NCI-H2171 treated with DMSO at 0.1 percent for 48 hours (cell line): ENCODE measurements around the gene ACTN3.
"Not testable (repeated sequence)": the region's sequence is repeated elsewhere in the genome, so short reads cannot be mapped to it uniquely, and the experiment has no call there.

Source experiments
- DNase-seq: peaks from one replicate; lab custom pipeline; 2025; lab: John Stamatoyannopoulos, UW

The ACTN3 gene

GRCh38 chr11:66546368-66546965 lies at the start of gene ACTN3:
Gene ACTN3 (plus strand): TSS chr11:66546903. CDS start chr11:66546938, 35 bp downstream.
- no peak for DNase-seq

GRCh38 chr11:66497206-66497605 lies 49.5 kb upstream of the ACTN3 start:
- no peak for DNase-seq

- DNase-seq: no peak
Measured at GRCh38 chr11:66498506-66498905, 48.2 kb upstream of the ACTN3 start.

GRCh38 chr11:66505276-66505816 lies 41.4 kb upstream of the ACTN3 start:
- DNase-seq: no peak

GRCh38 chr11:66509131-66509561 lies 37.6 kb upstream of the ACTN3 start:
- DNase-seq: no peak

GRCh38 chr11:66510271-66510989 lies 36.3 kb upstream of the ACTN3 start, which contains the start of gene BBS1:
Gene BBS1 (plus strand): TSS chr11:66510635. CDS start chr11:66510660, 25 bp downstream.
- DNase-seq: peak; percentile 77

GRCh38 chr11:66510990-66511339 lies 35.7 kb upstream of the ACTN3 start:
- DNase-seq: no peak

- no peak for DNase-seq
Measured at GRCh38 chr11:66523611-66524010, 23.1 kb upstream of the ACTN3 start.

- no peak for DNase-seq
Measured at GRCh38 chr11:66524304-66525040, 22.2 kb upstream of the ACTN3 start.

GRCh38 chr11:66529069-66529468 lies 17.6 kb upstream of the ACTN3 start:
- no peak for DNase-seq

- no peak for DNase-seq
Measured at GRCh38 chr11:66529655-66530054, 17.0 kb upstream of the ACTN3 start.

GRCh38 chr11:66530927-66531709 lies 15.6 kb upstream of the ACTN3 start:
- DNase-seq: no peak

- no peak for DNase-seq
Measured at GRCh38 chr11:66531841-66532240, 14.9 kb upstream of the ACTN3 start.

GRCh38 chr11:66532784-66533183 lies 13.9 kb upstream of the ACTN3 start:
- no peak for DNase-seq

GRCh38 chr11:66539170-66539869 lies 7.4 kb upstream of the ACTN3 start:
- no peak for DNase-seq

- DNase-seq: no peak
Measured at GRCh38 chr11:66539870-66540213, 6.9 kb upstream of the ACTN3 start.

GRCh38 chr11:66540598-66540997 lies 6.1 kb upstream of the ACTN3 start:
- not testable (repeated sequence) for DNase-seq

- no peak for DNase-seq
Measured at GRCh38 chr11:66541892-66542291, 4.8 kb upstream of the ACTN3 start.

- no peak for DNase-seq
Measured at GRCh38 chr11:66542362-66542761, 4.3 kb upstream of the ACTN3 start.

GRCh38 chr11:66543263-66544107 lies 3.2 kb upstream of the ACTN3 start:
- DNase-seq: no peak
